CD4-positive, alpha-beta T cell treated with Interferon alpha-2 for 1 hour (primary cell): ENCODE results near the gene MAVS.
A peak's percentile ranks its signal among the peaks of the same experiment; 100 is the strongest.

Source experiments
- DNase-seq, 2 donors: peaks; one replicate each; pipeline ENCODE4 v3.0.0-alpha.2; 2020 to 2022

The MAVS gene

DNA sequence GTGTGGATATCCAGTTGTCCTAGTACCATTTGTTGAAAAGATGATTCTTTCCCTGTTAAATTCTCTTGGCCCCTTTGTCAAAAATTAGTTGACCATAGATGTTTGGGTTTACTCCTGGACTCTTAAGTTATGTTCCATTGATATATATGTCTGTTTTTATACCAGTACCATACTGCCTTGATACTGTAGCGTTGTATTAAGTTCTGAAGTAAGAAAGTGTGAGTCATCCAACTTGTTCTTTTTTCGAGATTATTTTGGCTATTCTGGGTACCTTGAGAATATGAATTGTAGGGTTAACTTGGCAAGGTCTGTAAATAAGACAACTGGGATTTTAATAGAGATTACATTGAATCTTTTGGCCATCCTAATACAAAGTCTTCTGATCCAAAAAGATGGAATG lies 69.1 kb downstream of the MAVS start:
- no peak for DNase-seq

DNA sequence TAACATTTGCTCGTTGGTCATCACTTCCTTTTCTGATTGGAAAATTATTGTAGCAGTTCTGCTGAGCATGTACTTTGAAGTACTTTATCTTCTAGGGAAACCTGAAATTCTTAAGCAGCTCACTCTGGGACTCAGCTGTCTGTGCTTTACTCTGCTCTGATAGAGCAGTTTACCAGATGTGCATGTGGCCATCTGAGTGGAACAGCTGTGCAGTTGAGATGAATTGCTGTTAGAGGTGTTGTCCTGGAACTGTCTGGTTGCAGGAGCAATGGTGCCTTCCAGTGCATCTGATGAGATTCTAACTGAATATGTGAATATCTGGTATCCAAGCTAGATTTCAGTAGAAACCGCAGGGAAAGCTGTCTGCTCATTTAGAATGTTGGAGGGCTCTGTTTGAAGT lies 69.7 kb downstream of the MAVS start:
- DNase-seq, result no peak

DNA sequence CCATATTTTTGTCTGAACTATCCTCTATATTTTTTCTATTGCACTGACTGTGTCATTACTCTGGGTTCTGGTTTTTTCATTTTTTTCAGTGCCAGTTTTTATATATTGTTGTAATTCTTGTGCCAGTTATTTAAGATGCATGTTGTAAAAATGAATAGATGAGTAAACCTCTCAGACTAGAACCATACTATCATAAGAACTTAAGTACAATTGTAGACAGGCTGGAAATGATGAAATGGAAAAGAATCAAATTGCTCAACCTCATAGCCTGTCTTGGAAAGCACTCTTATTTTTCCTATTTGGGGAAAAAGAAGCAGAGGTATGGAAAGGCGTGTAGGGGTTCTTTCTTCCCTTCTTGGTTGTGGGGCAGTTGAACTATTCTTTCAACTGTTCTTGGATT lies 72.7 kb downstream of the MAVS start:
- no peak for DNase-seq

DNA sequence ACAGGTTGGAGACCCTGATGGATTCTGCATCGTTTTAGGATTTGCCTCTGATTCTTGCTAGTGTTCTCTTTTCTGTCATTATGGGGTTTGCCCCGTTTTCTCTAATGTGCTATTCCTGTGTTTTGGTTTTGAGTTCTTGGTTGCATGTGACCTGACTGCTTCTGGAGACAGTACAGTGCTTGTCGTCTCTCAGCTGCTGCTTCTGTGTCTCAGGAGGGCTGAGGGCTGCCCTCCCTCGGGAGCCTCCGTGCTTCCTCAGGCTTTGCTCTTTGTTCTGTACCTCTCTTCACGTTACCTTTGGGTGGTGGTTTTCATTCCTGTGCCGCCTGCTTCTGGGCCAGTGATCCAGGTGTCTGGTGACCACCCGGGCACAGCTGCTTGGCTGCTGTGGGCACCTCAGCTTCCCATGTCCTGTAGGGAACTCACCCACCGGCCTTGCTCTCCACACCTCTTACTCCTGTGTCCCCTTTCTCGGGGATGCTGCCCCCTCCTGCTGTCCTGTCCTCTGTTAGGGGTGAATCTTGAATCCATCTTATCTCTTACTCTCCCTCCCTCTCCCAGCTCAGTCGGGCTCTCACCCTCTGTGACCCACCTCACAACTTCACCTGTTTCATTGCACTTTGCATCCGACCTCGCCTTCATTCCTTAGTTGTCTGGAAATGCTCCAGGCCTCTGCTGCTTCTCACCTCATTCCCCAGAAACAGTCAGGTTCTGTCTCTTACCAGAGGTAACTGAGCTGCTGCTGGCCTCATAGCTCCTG lies 75.8 kb downstream of the MAVS start:
- DNase-seq, result no peak

DNA sequence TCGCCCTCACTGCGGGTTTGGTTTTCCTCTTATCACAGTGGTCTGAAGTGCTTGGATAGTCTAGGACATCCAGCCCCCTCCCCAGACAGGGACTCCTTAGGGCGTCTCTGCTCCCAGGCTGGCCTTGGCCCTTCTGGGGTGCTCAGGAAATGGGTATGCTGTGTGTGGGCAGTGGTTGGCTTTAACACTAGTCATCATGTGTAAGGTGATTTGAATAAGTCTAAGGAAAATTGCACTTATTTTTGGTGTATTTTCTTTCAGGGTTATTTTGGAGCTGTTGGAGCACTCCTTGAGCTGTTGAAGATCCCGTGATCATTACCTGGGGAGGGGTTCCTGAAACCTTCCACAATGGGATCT lies 76.3 kb downstream of the MAVS start:
- no peak for DNase-seq

DNA sequence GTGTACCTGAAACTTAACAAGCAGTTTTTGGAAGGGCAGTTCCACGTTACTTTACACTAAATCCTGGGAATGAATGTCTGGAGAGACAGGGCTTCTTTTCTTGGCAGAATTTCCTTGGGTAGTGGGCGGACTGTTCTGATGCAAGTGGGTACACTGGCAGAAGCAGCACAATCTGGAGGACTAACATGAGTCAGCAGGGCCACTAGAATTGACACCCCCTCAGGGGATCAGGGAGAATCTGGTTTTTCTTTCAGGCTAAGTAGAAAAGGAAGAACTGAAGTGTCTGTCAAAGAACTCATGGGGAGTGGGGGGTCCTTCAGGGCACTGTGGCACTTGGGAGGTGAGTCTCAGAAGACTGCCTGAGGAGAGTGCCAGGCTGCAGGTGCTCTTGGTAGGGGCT lies 77.2 kb downstream of the MAVS start:
- DNase-seq, result no peak

DNA sequence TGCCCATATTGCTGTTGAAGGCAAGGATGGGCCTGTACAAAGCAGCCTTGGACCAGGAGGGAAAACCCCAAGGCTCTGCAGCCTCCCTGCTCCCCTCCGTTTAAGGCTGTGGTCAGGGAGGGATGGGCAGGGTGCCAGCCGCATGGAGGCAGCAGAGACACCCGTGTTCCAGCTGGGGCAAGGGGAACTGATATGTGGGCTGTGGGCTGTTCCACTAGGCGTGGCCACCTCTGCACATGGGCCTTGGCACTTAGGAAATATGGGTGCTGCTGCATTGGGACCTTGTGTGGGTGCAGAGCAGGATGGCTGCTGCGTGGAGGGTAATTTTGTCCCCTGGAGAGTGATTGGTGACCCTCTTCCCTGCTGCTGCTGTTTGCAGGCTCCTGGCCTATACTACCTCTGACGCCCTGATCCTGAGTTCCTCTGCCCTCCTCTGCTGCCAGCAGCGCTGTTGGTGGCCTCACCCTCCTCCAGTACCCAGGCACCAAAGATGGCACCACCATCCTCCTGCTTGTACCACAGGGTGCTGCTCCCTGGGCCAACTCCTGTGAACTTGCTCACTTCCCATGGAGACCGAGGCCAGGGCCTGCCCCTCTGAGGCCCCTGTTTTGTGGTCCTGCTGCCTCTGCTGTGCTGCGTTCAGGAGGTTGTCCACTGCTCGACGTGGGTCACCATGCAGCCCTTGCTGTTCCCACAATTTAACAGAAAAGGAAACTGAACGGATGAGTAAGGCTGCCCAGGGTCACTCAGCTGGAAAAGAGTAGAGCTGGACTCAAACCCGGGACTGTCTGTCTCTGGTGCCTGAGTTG lies 77.9 kb downstream of the MAVS start:
- peak; percentile 26 to 30 for DNase-seq

DNA sequence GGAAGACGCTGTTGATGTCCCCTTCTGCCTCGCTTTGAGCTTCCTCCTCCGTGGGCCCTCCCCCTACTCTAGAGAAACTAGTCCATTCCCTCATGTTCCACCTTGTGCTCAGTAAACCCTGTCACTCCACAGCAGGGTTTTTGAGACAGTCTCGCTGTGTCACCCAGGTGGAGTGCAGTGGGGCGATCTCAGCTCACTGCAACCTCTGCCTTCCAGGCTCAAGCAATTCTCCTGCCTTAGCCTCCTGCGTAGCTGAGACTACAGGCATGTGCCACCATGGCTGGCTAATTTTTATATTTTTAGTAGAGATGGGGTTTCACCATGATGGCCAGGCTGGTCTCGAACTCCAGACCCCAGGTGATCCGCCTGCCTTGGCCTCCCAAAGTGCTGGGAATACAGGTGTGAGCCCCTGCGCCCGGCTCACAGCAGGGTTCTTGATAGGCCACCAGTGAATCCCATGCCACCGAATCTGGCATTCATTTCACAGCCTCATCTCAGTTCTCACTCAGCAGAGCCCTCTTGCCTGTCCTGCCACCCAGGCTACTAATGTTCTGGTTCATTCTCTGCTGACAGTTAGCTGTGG lies 78.6 kb downstream of the MAVS start:
- DNase-seq, result no peak
